ENCODE data around the gene PBX3. TPM values are rescaled to one million over a fixed set of nuclear protein-coding genes. Genes with fewer than 3 reads are reported as not detected.

PBX3 gene
- total and polyA plus RNA-seq, 12 donors: 14.5 to 79.6 (median 56.3) TPM

GRCh38 chr9:125766468-125767221 lies 19.5 kb downstream of the PBX3 start:
- peaks cover 0 to 6% (median 0%) of the 10 kb centered on the region in 11 donors for H3K9me3 ChIP-seq
- H3K4me3 ChIP-seq: no peak overlapping the region
- intact Hi-C loops (cut with DNase I): loop anchor here in 1 of 10 donors (10.0 kb wide), 1 partner anchor 118 kb away; no protein-coding TSS in a partner anchor
- no peaks in the 10 kb centered on the region for H3K36me3 ChIP-seq
- no peaks in the 10 kb centered on the region for H3K27me3 ChIP-seq
- ATAC-seq (no peak), DNase-seq (no peak)
- no peak overlapping the region for H3K27ac ChIP-seq
- 93 to 95% methylated on average over 2 of the region's 2 CpGs for WGBS, 2 donors
- peaks cover 0 to 37% (median 25%) of the 10 kb centered on the region in 9 donors for H3K4me1 ChIP-seq
- no peak for TF ChIP-seq CTCF (IDR thresholded peaks at IDR 0.05)

- Histone ChIP-seq H3K4me1 (peaks cover 0 to 30% (median 18%) of the 10 kb centered on the region in 9 donors), H3K27me3 (no peaks in the 10 kb centered on the region), H3K9me3 (peaks cover 0 to 6% (median 0%) of the 10 kb centered on the region in 11 donors), H3K27ac (no peak overlapping the region), H3K36me3 (no peaks in the 10 kb centered on the region), H3K4me3 (no peak overlapping the region)
- no peak for TF ChIP-seq CTCF (IDR thresholded peaks at IDR 0.05)
- ATAC-seq (no peak), DNase-seq (no peak)
- intact Hi-C loops (cut with DNase I): loop anchor here in 1 of 10 donors (10.0 kb wide), 1 partner anchor 117 kb away; no protein-coding TSS in a partner anchor
These were observed 20.2 kb downstream of the PBX3 start for GRCh38 chr9:125767349-125767748.

GRCh38 chr9:125768803-125769202 lies 21.6 kb downstream of the PBX3 start:
- no peaks in the 10 kb centered on the region for H3K36me3 ChIP-seq
- 98 to 99% methylated on average over 1 of the region's 1 CpG for WGBS, 2 donors
- intact Hi-C loops (cut with DNase I): loop anchor here in 1 of 10 donors (10.0 kb wide), 1 partner anchor 116 kb away; no protein-coding TSS in a partner anchor
- no peak for DNase-seq
- no peak overlapping the region for H3K27ac ChIP-seq
- H3K27me3 ChIP-seq: no peaks in the 10 kb centered on the region
- H3K4me3 ChIP-seq: no peak overlapping the region
- H3K9me3 ChIP-seq: peaks cover 0 to 6% (median 0%) of the 10 kb centered on the region in 11 donors
- no peak for ATAC-seq
- peaks cover 0 to 19% (median 8%) of the 10 kb centered on the region in 9 donors for H3K4me1 ChIP-seq
- no peak for TF ChIP-seq CTCF (IDR thresholded peaks at IDR 0.05)

- H3K9me3 ChIP-seq: peaks cover 0 to 15% (median 6%) of the 10 kb centered on the region in 11 donors
- H3K27me3 ChIP-seq: no peaks in the 10 kb centered on the region
- DNase-seq: no peak
- intact Hi-C loops (cut with DNase I): no loop called here
- no peak for TF ChIP-seq CTCF (IDR thresholded peaks at IDR 0.05)
- no peak overlapping the region for H3K27ac ChIP-seq
- H3K36me3 ChIP-seq: no peaks in the 10 kb centered on the region
- peaks cover 0 to 12% (median 0%) of the 10 kb centered on the region in 9 donors for H3K4me1 ChIP-seq
- ATAC-seq: no peak
- H3K4me3 ChIP-seq: no peak overlapping the region
These were observed 23.9 kb downstream of the PBX3 start for GRCh38 chr9:125771037-125771436.

All from heart right ventricle (tissue), 16 donors.